Midbrain (tissue), 1 donor: ENCODE data around the gene PIGL.

Experiments
- DNase-seq: peaks from one replicate; lab custom pipeline; 2025; lab: John Stamatoyannopoulos, UW

Gene PIGL

GRCh38 chr17:16353317-16354174, 136.5 kb downstream of the PIGL start, which contains the start of gene CENPV:
CENPV (minus strand) TSS chr17:16353469; CDS start chr17:16353436, 33 bp downstream.
- peak; percentile 17 for DNase-seq

GRCh38 chr17:16354585-16354984, 137.6 kb downstream of the PIGL start:
- no peak for DNase-seq

GRCh38 chr17:16358394-16358793, 141.4 kb downstream of the PIGL start:
- DNase-seq, result no peak

GRCh38 chr17:16361874-16362273, 144.9 kb downstream of the PIGL start:
- no peak for DNase-seq

GRCh38 chr17:16363749-16364536, 146.9 kb downstream of the PIGL start:
- peak; percentile 86 for DNase-seq

- no peak for DNase-seq
Observed at GRCh38 chr17:16364625-16365024, 147.6 kb downstream of the PIGL start.

- DNase-seq, result no peak
Observed at GRCh38 chr17:16371742-16372141, 154.7 kb downstream of the PIGL start.

GRCh38 chr17:16374146-16374938, 157.3 kb downstream of the PIGL start:
- DNase-seq, result no peak
